Measurements from ENCODE around the gene NRM.
A peak's percentile ranks its signal among the peaks of the same experiment; 100 is the strongest.

The NRM gene

DNA sequence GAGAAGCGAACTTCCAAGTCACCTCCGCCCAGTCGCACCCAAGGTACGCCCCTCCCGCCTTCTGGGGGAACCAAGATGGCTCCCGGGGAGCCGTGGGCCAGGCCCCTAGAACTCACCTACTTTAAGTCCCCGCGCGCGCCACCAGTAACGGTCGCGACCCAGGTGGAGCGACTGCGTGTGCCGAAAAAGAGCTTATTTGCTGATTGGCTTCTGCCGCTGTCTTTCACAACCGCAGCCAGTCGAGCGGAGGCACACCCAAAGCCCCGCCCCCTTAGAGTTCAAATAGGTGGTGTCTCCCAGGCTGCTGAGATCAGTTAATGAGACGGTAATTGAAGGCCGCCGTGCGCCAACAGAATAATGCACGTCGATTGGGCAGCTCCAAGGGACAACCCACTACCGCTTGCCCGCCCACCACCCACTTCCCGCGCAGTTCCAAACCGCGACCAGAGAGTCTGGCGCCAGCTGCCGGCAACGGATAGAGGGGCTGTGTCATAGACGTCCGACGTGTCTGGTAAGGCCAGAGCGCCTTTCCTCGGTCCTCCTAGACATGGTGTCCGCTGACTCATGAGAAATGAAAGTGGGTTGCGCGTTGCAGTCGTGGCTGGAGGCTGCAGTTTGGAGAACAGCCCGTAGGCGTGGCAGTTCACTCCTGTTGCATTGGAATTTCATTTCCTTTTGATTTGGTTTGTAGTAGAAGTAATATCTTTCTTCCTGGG lies 26.5 kb upstream of the NRM start, which contains the start of gene MDC1 (continued):
- TF ChIP-seq, protein P1, sequence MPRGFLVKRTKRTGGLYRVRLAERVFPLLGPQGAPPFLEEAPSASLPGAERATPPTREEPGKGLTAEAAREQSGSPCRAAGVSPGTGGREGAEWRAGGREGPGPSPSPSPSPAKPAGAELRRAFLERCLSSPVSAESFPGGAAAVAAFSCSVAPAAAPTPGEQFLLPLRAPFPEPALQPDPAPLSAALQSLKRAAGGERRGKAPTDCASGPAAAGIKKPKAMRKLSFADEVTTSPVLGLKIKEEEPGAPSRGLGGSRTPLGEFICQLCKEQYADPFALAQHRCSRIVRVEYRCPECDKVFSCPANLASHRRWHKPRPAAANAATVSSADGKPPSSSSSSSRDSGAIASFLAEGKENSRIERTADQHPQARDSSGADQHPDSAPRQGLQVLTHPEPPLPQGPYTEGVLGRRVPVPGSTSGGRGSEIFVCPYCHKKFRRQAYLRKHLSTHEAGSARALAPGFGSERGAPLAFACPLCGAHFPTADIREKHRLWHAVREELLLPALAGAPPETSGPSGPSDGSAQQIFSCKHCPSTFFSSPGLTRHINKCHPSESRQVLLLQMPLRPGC (tag by site-specific recombination; IDR thresholded peaks at IDR 0.05) = peak; percentile 92
- TF ChIP-seq HOXD13 (CRISPR knock-in tag; IDR thresholded peaks at IDR 0.05; ENCODE audit: borderline replicate concordance) (peak; percentile 75; the same call in 1 of the 2 replicates), ZNF580 (tag by site-specific recombination; IDR thresholded peaks at IDR 0.05) (peak; percentile 81), ZNF19 (tag by site-specific recombination; IDR thresholded peaks at IDR 0.05; ENCODE audit: low read depth) (no peak), EGR2 (tag by site-specific recombination; IDR thresholded peaks at IDR 0.05; ENCODE audit: low read depth) (peak; percentile 84), ZNF626 (tag by site-specific recombination; IDR thresholded peaks at IDR 0.05) (no peak), ZNF311 (tag by site-specific recombination; IDR thresholded peaks at IDR 0.05; ENCODE audit: borderline replicate concordance) (no peak), ZNF777 (tag by site-specific recombination; IDR thresholded peaks at IDR 0.05; ENCODE audit: borderline replicate concordance) (peak; percentile 60; the same call in 1 of the 2 replicates), ZNF560 (tag by site-specific recombination; IDR thresholded peaks at IDR 0.05; ENCODE audit: borderline replicate concordance) (no peak), YY1 (tag by site-specific recombination; IDR thresholded peaks at IDR 0.05) (peak; percentile 91), GFI1B (tag by site-specific recombination; IDR thresholded peaks at IDR 0.05) (no peak), KLF1 (tag by site-specific recombination; IDR thresholded peaks at IDR 0.05) (peak; percentile 81), KLF7 (tag by site-specific recombination; IDR thresholded peaks at IDR 0.05; ENCODE audit: borderline replicate concordance) (peak; percentile 83), HIC1 (tag by site-specific recombination; IDR thresholded peaks at IDR 0.05) (peak; percentile 95), REPIN1 (tag by site-specific recombination; IDR thresholded peaks at IDR 0.05; ENCODE audit: low read depth) (peak; percentile 28; the same call in 1 of the 2 replicates), OSR2 (tag by site-specific recombination; IDR thresholded peaks at IDR 0.05) (peak; percentile 51; the same call in 1 of the 2 replicates), ZNF138 (tag by site-specific recombination; IDR thresholded peaks at IDR 0.05; ENCODE audit: borderline replicate concordance) (no peak), BCL11A (tag by site-specific recombination; IDR thresholded peaks at IDR 0.05; ENCODE audit: low read depth) (no peak; the same call in 1 of the 2 replicates), ZNF660 (tag by site-specific recombination; IDR thresholded peaks at IDR 0.05) (peak; percentile 96), ZNF18 (tag by site-specific recombination; IDR thresholded peaks at IDR 0.05) (peak; percentile 16; the same call in 1 of the 2 replicates), KLF9 (tag by site-specific recombination; IDR thresholded peaks at IDR 0.05; ENCODE audit: low read depth) (peak; percentile 82), ZNF114 (tag by site-specific recombination; IDR thresholded peaks at IDR 0.05) (no peak), PRDM1 (tag by site-specific recombination; IDR thresholded peaks at IDR 0.05) (peak; percentile 95), IKZF3 (tag by site-specific recombination; IDR thresholded peaks at IDR 0.05) (peak; percentile 37; the same call in 1 of the 2 replicates), ZSCAN23 (tag by site-specific recombination; IDR thresholded peaks at IDR 0.05) (peak; percentile 43; the same call in 1 of the 2 replicates), ZNF561 (tag by site-specific recombination; IDR thresholded peaks at IDR 0.05; ENCODE audit: borderline replicate concordance) (peak; percentile 74), ZNF2 (tag by site-specific recombination; IDR thresholded peaks at IDR 0.05) (peak; percentile 39; the same call in 1 of the 2 replicates), SP2 (tag by site-specific recombination; IDR thresholded peaks at IDR 0.05) (peak; percentile 98), FEZF1 (tag by site-specific recombination; IDR thresholded peaks at IDR 0.05) (peak; percentile 31; the same call in 1 of the 2 replicates), ZNF843 (tag by site-specific recombination; IDR thresholded peaks at IDR 0.05) (peak; percentile 63), MEIS1 (CRISPR knock-in tag; IDR thresholded peaks at IDR 0.05; ENCODE audit: borderline replicate concordance) (no peak)
- TF ChIP-seq, protein P2, sequence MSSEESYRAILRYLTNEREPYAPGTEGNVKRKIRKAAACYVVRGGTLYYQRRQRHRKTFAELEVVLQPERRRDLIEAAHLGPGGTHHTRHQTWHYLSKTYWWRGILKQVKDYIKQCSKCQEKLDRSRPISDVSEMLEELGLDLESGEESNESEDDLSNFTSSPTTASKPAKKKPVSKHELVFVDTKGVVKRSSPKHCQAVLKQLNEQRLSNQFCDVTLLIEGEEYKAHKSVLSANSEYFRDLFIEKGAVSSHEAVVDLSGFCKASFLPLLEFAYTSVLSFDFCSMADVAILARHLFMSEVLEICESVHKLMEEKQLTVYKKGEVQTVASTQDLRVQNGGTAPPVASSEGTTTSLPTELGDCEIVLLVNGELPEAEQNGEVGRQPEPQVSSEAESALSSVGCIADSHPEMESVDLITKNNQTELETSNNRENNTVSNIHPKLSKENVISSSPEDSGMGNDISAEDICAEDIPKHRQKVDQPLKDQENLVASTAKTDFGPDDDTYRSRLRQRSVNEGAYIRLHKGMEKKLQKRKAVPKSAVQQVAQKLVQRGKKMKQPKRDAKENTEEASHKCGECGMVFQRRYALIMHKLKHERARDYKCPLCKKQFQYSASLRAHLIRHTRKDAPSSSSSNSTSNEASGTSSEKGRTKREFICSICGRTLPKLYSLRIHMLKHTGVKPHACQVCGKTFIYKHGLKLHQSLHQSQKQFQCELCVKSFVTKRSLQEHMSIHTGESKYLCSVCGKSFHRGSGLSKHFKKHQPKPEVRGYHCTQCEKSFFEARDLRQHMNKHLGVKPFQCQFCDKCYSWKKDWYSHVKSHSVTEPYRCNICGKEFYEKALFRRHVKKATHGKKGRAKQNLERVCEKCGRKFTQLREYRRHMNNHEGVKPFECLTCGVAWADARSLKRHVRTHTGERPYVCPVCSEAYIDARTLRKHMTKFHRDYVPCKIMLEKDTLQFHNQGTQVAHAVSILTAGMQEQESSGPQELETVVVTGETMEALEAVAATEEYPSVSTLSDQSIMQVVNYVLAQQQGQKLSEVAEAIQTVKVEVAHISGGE (tag by site-specific recombination; conservative IDR thresholded peaks at IDR 0.05; ENCODE audit: low read depth) = peak; percentile 28
